IMR-90 (cell line): ENCODE results near the gene SHROOM1. TPM values are rescaled to one million over a fixed set of nuclear protein-coding genes. Genes with fewer than 3 reads are reported as not detected.

Source experiments
- MAFK ChIP-seq: IDR thresholded peaks from 2 replicates; pipeline ENCODE4 v1.6.1; 2012; ENCODE audit warnings: low read depth, low read length, improper control_type of control experiment
- polyA plus RNA-seq, 3 experiments: library from polyadenylated mRNA; depleted of rRNA; stranded (reverse); fragments of >200 nt; gene quantifications; 2 replicates each; pipeline ENCODE4 v1.2.3, GENCODE V29; 2012; ENCODE audit warnings: low replicate concordance in 1 of 3
- total RNA-seq: library from RNA; depleted of rRNA; stranded (reverse); fragments of >200 nt; gene quantifications from 2 replicates; pipeline ENCODE4 v1.2.3, GENCODE V29; 2012
- TF ChIP-seq, protein P1 (sequence below): fragments of 150-350 bp; IDR thresholded peaks from 2 replicates; pipeline ENCODE4 v1.6.1; 2017; ENCODE audit warnings: mild to moderate bottlenecking, antibody characterized with exemption, low read length, low read depth

SHROOM1 gene
- total and polyA plus RNA-seq, 2 of the 4 experiments (the other 2 are of a cell fraction) = 1.4 to 6.3 TPM

DNA sequence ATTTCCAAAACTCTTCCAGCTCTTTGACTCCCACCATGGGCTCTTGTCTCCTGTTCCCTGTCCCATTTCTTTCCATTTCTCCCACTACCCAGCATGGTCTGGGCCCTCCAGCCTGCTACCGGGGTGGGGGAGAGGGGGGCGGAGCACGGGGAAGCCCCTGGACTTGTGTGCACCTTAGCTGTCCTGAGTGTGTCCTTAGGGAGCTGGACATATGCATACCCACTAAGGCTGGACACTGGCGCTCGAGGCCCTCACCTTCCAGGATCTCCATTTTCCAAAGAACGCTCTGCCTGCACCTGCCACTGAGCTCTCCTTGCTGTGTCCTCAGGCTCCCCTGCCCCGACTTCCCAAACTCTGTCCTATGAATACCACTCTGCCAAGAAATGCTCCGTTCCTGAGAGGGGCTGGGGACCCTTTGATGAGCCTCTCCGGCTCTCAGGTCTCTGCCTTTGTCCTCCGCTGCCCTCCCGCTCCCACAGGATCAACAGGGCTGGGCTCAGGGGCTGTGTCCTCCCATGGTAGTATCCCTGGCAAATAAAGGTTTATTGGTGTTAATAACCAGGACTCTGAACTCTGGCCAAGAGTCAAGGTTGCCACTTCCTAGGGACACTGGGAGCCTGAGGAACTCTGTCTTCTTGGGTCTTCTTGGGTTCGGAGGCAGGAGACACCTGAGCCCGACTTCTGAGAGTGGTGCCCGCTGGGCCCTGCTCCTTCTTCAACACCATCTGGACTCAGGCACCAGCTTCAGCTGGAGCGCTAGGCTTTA, 831 bp upstream of the SHROOM1 start (continued):
- TF ChIP-seq, protein P1, sequence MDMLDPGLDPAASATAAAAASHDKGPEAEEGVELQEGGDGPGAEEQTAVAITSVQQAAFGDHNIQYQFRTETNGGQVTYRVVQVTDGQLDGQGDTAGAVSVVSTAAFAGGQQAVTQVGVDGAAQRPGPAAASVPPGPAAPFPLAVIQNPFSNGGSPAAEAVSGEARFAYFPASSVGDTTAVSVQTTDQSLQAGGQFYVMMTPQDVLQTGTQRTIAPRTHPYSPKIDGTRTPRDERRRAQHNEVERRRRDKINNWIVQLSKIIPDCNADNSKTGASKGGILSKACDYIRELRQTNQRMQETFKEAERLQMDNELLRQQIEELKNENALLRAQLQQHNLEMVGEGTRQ = no peak
- no peak for TF ChIP-seq MAFK
